GM12878 (cell line): ENCODE results near the gene PTPN14. TPM values are rescaled to one million over a fixed set of nuclear protein-coding genes. Genes with fewer than 3 reads are reported as not detected.

Experiments used
- ATAC-seq: fragments of 200-7000 bp; cut with Tn5 transposase; 3 replicates; pipeline ENCODE4 v1.9.1; 2020; ENCODE audit warnings: mild to moderate bottlenecking, moderate library complexity
- BruUV-seq: library from RNA; stranded (reverse); fragments of 400-500 nt; replicated peaks from 2 replicates; lab custom pipeline; 2021; lab: Mats Ljungman, UMichigan
- CTCF ChIA-PET: fragments of 300-600 bp; sonication (Branson Sonifier 250); formaldehyde crosslinking; extraction: SDS; loops from one replicate; lab custom pipeline; 2021; ENCODE audit warnings: inconsistent platforms; lab: Yijun Ruan, JAX
- POLR2A ChIA-PET: fragments of 350-600 bp; formaldehyde crosslinking; extraction: SDS; loops from one replicate; lab custom pipeline; 2021; ENCODE audit warnings: inconsistent platforms; lab: Charles Lee
- RAD21 ChIA-PET: fragments of 300-600 bp; sonication (Branson Sonifier 250); formaldehyde crosslinking; loops from one replicate; lab custom pipeline; 2023; ENCODE audit warnings: antibody characterized with exemption; ENCODE audit not compliant: unreplicated experiment; lab: Charles Lee
- SMC1A ChIA-PET: fragments of 300-600 bp; sonication (Branson Sonifier 250); formaldehyde crosslinking; loops from one replicate; lab custom pipeline; 2023; ENCODE audit not compliant: unreplicated experiment, uncharacterized antibody; lab: Charles Lee
- DNase-seq: peaks from one replicate; pipeline ENCODE4 v3.0.0-alpha.2; 2011; ENCODE audit warnings: low read depth, low spot score
- FAIRE-seq: peaks from 3 replicates; lab custom pipeline; 2011; peaks lifted over from hg19 to GRCh38; lab: Jason Lieb, UNC
- H2AFZ ChIP-seq: 2 replicates; pipeline ENCODE4 v1.6.0; 2011; ENCODE audit warnings: low read depth, low read length, control low read depth; ENCODE audit not compliant: control insufficient read depth
- H3K27ac ChIP-seq: 2 replicates; pipeline ENCODE4 v1.5.1; 2011; ENCODE audit warnings: control low read depth; ENCODE audit not compliant: control insufficient read depth, insufficient read depth
- H3K27me3 ChIP-seq, 2 experiments: replicated peaks in 1 of 2; 2 replicates each; pipeline versions ENCODE4 v1.6.0 to v1.6.1; 2011; ENCODE audit warnings: low read length in 1 of 2; ENCODE audit not compliant: control insufficient read depth in 2 of 2, insufficient read depth in 2 of 2
- H3K36me3 ChIP-seq, 2 experiments: 2 replicates each; pipeline ENCODE4 v1.5.1; 2011; ENCODE audit warnings: low read length in 1 of 2; ENCODE audit not compliant: control insufficient read depth in 2 of 2, insufficient read depth in 2 of 2
- H3K4me1 ChIP-seq: 2 replicates; pipeline ENCODE4 v1.6.1; 2011; ENCODE audit warnings: mild to moderate bottlenecking, low read length, moderate library complexity, mixed read lengths; ENCODE audit not compliant: control insufficient read depth, insufficient read depth
- H3K4me2 ChIP-seq: 2 replicates; pipeline ENCODE4 v1.6.0; 2011; ENCODE audit warnings: control low read depth; ENCODE audit not compliant: control insufficient read depth, insufficient read depth
- H3K4me3 ChIP-seq: fragments of 200-600 bp; sonication (generic); 2 replicates; pipeline ENCODE4 v1.5.1; 2016
- H3K79me2 ChIP-seq: 2 replicates; pipeline ENCODE4 v1.6.0; 2011; ENCODE audit warnings: low read length; ENCODE audit not compliant: control insufficient read depth, insufficient read depth
- H3K9ac ChIP-seq: 2 replicates; pipeline ENCODE4 v1.8.0; 2011; ENCODE audit warnings: low read length, control low read depth, mixed read lengths; ENCODE audit not compliant: control insufficient read depth, insufficient read depth
- H3K9me3 ChIP-seq: replicated peaks from 3 replicates; pipeline ENCODE4 v1.5.1; 2011; ENCODE audit warnings: mild to moderate bottlenecking, low read length; ENCODE audit not compliant: control insufficient read depth, insufficient read depth
- H4K20me1 ChIP-seq: 2 replicates; pipeline ENCODE4 v1.6.0; 2011; ENCODE audit not compliant: control insufficient read depth, insufficient read depth
- ASH2L ChIP-seq: fragments of 300-600, 200-600 bp; sonication (generic); IDR thresholded peaks from 2 replicates; pipeline ENCODE4 v1.6.1; 2017; ENCODE audit warnings: low read depth, mild to moderate bottlenecking, borderline replicate concordance
- HDAC6 ChIP-seq: fragments of 200-600 bp; sonication (generic); IDR thresholded peaks from one replicate; pipeline ENCODE4 v1.8.0; 2017; ENCODE audit warnings: antibody characterized with exemption; ENCODE audit not compliant: unreplicated experiment
- MXI1 ChIP-seq: fragments of 150-350 bp; IDR thresholded peaks from 2 replicates; pipeline ENCODE4 v1.6.1; 2011; ENCODE audit warnings: low read depth, mild to moderate bottlenecking, inconsistent platforms, low read length, improper control_type of control experiment
- NBN ChIP-seq: fragments of 450-650 bp; IDR thresholded peaks from 2 replicates; pipeline ENCODE4 v1.6.1; 2016
- POU2F2 ChIP-seq: IDR thresholded peaks from 3 replicates; pipeline ENCODE4 v1.6.1; 2011; ENCODE audit warnings: low read depth, mild to moderate bottlenecking, low read length, borderline replicate concordance
- SREBF1 ChIP-seq: IDR thresholded peaks from 2 replicates; pipeline ENCODE4 v1.6.1; 2012; ENCODE audit warnings: mild to moderate bottlenecking, low read length
- SUZ12 ChIP-seq: fragments of 200-600 bp; sonication (generic); IDR thresholded peaks from one replicate; pipeline ENCODE4 v1.6.1; 2018; ENCODE audit warnings: antibody characterized with exemption, mild to moderate bottlenecking; ENCODE audit not compliant: unreplicated experiment
- TARDBP ChIP-seq: IDR thresholded peaks from 2 replicates; pipeline ENCODE4 v1.6.1; 2016; ENCODE audit warnings: borderline replicate concordance
- TCF7 ChIP-seq: IDR thresholded peaks from 2 replicates; pipeline ENCODE4 v1.6.1; 2014; ENCODE audit warnings: antibody characterized with exemption, borderline replicate concordance
- ZSCAN29 ChIP-seq: fragments of 450-650 bp; IDR thresholded peaks from 2 replicates; pipeline ENCODE4 v1.6.1; 2017; ENCODE audit warnings: mild to moderate bottlenecking, moderate library complexity
- WGBS: methylation state at CpG from one replicate; pipeline ENCODE4 v1.1.6; 2016; ENCODE audit warnings: low lambda C conversion rate; ENCODE audit not compliant: insufficient replicate concordance, insufficient coverage; ENCODE audit errors: missing lambda C conversion rate; 5-methylcytosine and 5-hydroxymethylcytosine counted together
- in situ Hi-C: fragments of 300-500 bp; cut with MboI; formaldehyde crosslinking; loops from 9 replicates; pipeline ENCODE4 v1.14.3; 2018; ENCODE audit warnings: mixed read lengths
- intact Hi-C: fragments of 100-400 bp; cut with micrococcal nuclease; formaldehyde crosslinking; loops from one replicate; pipeline ENCODE4 v1.14.2; 2022; ENCODE audit not compliant: unreplicated experiment
- polyA plus RNA-seq, 11 experiments: library from polyadenylated mRNA; depleted of rRNA in 4 of 11; unstranded in 6 of 11; stranded (reverse) in 5 of 11; fragments of >200 nt; fragmentation: Nextera tagmentation in 4 of 11; fragmentation: Illumina TruSeq in 1 of 11; extraction: Ambion mirVana in 4 of 11; extraction: Trizol in 1 of 11; gene quantifications; 1 replicate in 1 of 11; 2 replicates in 10 of 11; pipeline versions ENCODE4 v1.2.1 to v1.2.3, GENCODE V29; 2011 to 2016; ENCODE audit warnings: inconsistent platforms in 2 of 11, missing spikeins in 2 of 11, low read depth in 1 of 11
- total RNA-seq, 4 experiments: library from RNA; depleted of rRNA in 3 of 4; stranded (reverse); fragments of >200 nt in 3 of 4; fragmentation: Illumina TruSeq in 1 of 4; extraction: Trizol in 1 of 4; gene quantifications; 2 replicates each; pipeline versions ENCODE4 v1.2.1 to v1.2.3, GENCODE V29; 2013 to 2021
- TF ChIP-seq, protein P1 (sequence below): IDR thresholded peaks from 2 replicates; pipeline ENCODE4 v1.6.1; 2011; ENCODE audit warnings: mild to moderate bottlenecking, low read depth, low read length, moderate library complexity; ENCODE audit not compliant: insufficient replicate concordance
- TF ChIP-seq, protein P2 (sequence below): fragments of 450-650 bp; IDR thresholded peaks from 2 replicates; pipeline ENCODE4 v1.6.1; 2018; ENCODE audit warnings: mild to moderate bottlenecking, low read depth, moderate library complexity; ENCODE audit not compliant: partially characterized antibody

The PTPN14 gene
- total and polyA plus RNA-seq, 10 of the 15 experiments (the other 5 are each of a cell fraction or from before 2014, with no cell fraction given): 0.05 to 5.1 (median 0.44) TPM

DNA sequence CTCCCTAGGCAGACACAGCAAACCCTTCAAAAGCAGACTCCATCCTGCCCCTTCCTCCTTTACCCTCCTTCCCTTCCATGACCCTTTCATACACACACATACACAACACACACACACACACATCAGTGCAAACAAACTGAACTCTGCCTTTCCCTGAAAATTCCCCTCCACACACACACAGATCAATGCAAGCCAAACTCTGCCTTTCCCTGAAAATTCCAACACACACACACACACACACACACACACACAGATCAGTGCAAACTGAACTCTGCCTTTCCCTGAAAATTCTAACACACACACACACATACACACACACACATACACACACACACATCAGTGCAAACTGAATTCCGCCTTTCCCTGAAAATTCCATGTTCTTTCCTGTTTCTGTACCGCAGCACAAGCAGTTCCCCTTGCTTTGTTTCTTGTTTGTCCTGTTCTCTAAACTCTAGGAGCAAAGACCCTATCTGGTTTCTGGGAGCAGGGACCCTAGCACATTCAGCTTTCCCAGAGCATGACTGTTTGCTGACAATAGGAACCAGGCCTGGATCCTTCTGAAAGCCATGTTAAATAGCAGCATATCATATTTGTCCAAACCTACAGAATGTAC is 91.0 kb downstream of the PTPN14 start:
- Histone ChIP-seq H3K27ac (no peak overlapping the region), H3K79me2 (no peaks in the 10 kb centered on the region), H3K9me3 (no peaks in the 10 kb centered on the region), H3K27me3 (no peaks in the 10 kb centered on the region; a peak in 1 of 4 replicates), H2AFZ (no peak overlapping the region), H3K9ac (no peak overlapping the region), H3K4me2 (no peak overlapping the region), H3K4me1 (no peaks in the 10 kb centered on the region), H3K4me3 (no peak overlapping the region), H3K36me3 (no peaks in the 10 kb centered on the region), H4K20me1 (no peaks in the 10 kb centered on the region)
- BruUV-seq: no TSS peak
- no peak for DNase-seq
- no peak for FAIRE-seq
- CTCF ChIA-PET: no interaction called here
- TF ChIP-seq MXI1: no peak
- TF ChIP-seq NBN: no peak
- ATAC-seq: no peak
- intact Hi-C loops: no loop called here
- SMC1A ChIA-PET: interaction anchor here (1.3 to 3.9 kb wide), 3 partner anchors 11 to 16 kb away, joined by 3 to 16 read pairs (median 5); no protein-coding TSS in a partner anchor
- in situ Hi-C loops: no loop called here
- RAD21 ChIA-PET: no interaction called here
- POLR2A ChIA-PET: interaction anchor here (1.2 kb wide), 1 partner anchor 45 kb away, joined by 3 read pairs; no protein-coding TSS in a partner anchor
- WGBS: 50% methylated on average over 2 of the region's 2 CpGs

DNA sequence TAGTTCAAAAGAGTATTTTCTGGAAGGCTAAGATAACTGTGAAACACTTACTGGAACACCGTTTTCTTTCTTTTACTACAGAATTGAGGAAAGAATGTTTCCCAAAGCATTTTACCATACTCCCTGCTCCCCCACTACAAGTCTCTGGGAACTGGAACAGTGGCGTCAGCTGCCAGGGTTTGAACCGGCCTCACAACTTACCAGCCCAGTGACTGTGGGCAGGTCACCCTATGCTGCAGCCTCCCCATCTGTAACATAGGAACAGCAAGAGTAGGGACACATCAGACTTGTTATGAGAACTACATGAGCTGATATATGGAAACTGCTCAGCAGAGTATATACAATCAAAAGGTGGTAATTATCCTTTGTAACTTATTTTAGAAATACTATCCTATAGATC is 91.5 kb downstream of the PTPN14 start:
- no peaks in the 10 kb centered on the region for H4K20me1 ChIP-seq
- peak; percentile 14; the same call in 2 of the 3 replicates for ATAC-seq
- 74% methylated on average over 3 of the region's 3 CpGs for whole genome bisulfite sequencing
- CTCF ChIA-PET: no interaction called here
- no peak for DNase-seq
- H3K27me3 ChIP-seq: no peaks in the 10 kb centered on the region; a peak in 1 of 4 replicates
- no peaks in the 10 kb centered on the region for H3K9me3 ChIP-seq
- no peaks in the 10 kb centered on the region for H3K79me2 ChIP-seq
- intact Hi-C loops: no loop called here
- H3K4me2 ChIP-seq: no peak overlapping the region
- H3K36me3 ChIP-seq: no peaks in the 10 kb centered on the region
- POLR2A ChIA-PET: no interaction called here
- TF ChIP-seq SREBF1: no peak
- TF ChIP-seq ZSCAN29: no peak
- no peak for TF ChIP-seq TCF7
- no peak for TF ChIP-seq SUZ12
- no peak for TF ChIP-seq HDAC6
- TF ChIP-seq ASH2L: no peak
- no peak for TF ChIP-seq TARDBP
- no peak for TF ChIP-seq POU2F2
- TF ChIP-seq, protein P1, sequence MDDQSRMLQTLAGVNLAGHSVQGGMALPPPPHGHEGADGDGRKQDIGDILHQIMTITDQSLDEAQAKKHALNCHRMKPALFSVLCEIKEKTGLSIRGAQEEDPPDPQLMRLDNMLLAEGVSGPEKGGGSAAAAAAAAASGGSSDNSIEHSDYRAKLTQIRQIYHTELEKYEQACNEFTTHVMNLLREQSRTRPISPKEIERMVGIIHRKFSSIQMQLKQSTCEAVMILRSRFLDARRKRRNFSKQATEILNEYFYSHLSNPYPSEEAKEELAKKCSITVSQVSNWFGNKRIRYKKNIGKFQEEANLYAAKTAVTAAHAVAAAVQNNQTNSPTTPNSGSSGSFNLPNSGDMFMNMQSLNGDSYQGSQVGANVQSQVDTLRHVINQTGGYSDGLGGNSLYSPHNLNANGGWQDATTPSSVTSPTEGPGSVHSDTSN: no peak
- TF ChIP-seq, protein P2, sequence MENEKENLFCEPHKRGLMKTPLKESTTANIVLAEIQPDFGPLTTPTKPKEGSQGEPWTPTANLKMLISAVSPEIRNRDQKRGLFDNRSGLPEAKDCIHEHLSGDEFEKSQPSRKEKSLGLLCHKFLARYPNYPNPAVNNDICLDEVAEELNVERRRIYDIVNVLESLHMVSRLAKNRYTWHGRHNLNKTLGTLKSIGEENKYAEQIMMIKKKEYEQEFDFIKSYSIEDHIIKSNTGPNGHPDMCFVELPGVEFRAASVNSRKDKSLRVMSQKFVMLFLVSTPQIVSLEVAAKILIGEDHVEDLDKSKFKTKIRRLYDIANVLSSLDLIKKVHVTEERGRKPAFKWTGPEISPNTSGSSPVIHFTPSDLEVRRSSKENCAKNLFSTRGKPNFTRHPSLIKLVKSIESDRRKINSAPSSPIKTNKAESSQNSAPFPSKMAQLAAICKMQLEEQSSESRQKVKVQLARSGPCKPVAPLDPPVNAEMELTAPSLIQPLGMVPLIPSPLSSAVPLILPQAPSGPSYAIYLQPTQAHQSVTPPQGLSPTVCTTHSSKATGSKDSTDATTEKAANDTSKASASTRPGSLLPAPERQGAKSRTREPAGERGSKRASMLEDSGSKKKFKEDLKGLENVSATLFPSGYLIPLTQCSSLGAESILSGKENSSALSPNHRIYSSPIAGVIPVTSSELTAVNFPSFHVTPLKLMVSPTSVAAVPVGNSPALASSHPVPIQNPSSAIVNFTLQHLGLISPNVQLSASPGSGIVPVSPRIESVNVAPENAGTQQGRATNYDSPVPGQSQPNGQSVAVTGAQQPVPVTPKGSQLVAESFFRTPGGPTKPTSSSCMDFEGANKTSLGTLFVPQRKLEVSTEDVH: no peak
- TF ChIP-seq, all 136 proteins: peak for 0
- FAIRE-seq: no peak
- Histone ChIP-seq H3K27ac (no peak overlapping the region), H3K9ac (no peak overlapping the region), H2AFZ (no peak overlapping the region), H3K4me1 (no peaks in the 10 kb centered on the region), H3K4me3 (no peak overlapping the region)
- RAD21 ChIA-PET: no interaction called here
- SMC1A ChIA-PET: interaction anchor here (1.6 kb wide), 1 partner anchor 14 kb away, joined by 5 read pairs; no protein-coding TSS in a partner anchor
- in situ Hi-C loops: no loop called here
- BruUV-seq: no TSS peak
